ENCODE data around the gene CDC25B. TPM values are rescaled to one million over a fixed set of nuclear protein-coding genes. Genes with fewer than 3 reads are reported as not detected.

The CDC25B gene
- total and polyA plus RNA-seq, 2 donors (not counting 3 experiments of a cell fraction or from before 2014, with no cell fraction given), result 46.7 to 76.5 TPM

- H3K9ac ChIP-seq (replicated peaks; ENCODE audit: extremely low read depth, insufficient read depth, low read length), result no peak overlapping the region
- ChIA-PET POLR2A (interaction anchor here (0.7 to 1.2 kb wide), 2 partner anchors 9 to 16 kb away, joined by 4 read pairs; partner anchors contain the start of genes AP5S1 and CDC25B), CTCF (interaction anchor here (0.9 kb wide), 1 partner anchor 9 kb away, joined by 4 read pairs; the partner anchor contains the start of gene CDC25B)
- FAIRE-seq (no peak), DNase-seq (ENCODE audit: low read depth, low spot score) (no peak)
- peaks cover 3% of the 10 kb centered on the region for H3K79me2 ChIP-seq (ENCODE audit: control insufficient read depth, insufficient read depth, low read length)
- BruUV-seq (replicated peaks), result no TSS peak
- intact Hi-C loops (cut with micrococcal nuclease) (no loop called here), dilution Hi-C loops (cut with MboI; ENCODE audit: extremely low pct_ligation_motif_present, low sequenced_read_pairs) (no loop called here)
- H3K4me1 ChIP-seq (ENCODE audit: control insufficient read depth, extremely low read depth, insufficient read depth, low read length), result peaks cover 23% of the 10 kb centered on the region
- H3K4me3 ChIP-seq (replicated peaks in 1 of 3; ENCODE audit: insufficient read depth in 1 of 3, low read depth in 1 of 3, low read length in 3 of 3), result no peak overlapping the region
- no peak overlapping the region for H2AFZ ChIP-seq (ENCODE audit: low read depth, low read length)
- no peaks in the 10 kb centered on the region for H4K20me1 ChIP-seq (replicated peaks; ENCODE audit: control insufficient read depth, extremely low read depth, insufficient read depth, low read length)
- peaks cover 0 to 26% of the 10 kb centered on the region in 2 experiments for H3K36me3 ChIP-seq (ENCODE audit: control insufficient read depth in 2 of 2, extremely low read depth in 1 of 2, insufficient read depth in 2 of 2, low read length in 2 of 2)
- no peaks in the 10 kb centered on the region for H3K9me3 ChIP-seq (replicated peaks; ENCODE audit: control insufficient read depth, insufficient read depth, low read length)
- no peaks in the 10 kb centered on the region for H3K9me1 ChIP-seq (replicated peaks; ENCODE audit: control insufficient read depth, extremely low read depth, insufficient read depth, low read length)
- no peak overlapping the region for H3K27ac ChIP-seq (ENCODE audit: insufficient read depth, low read depth, low read length)
- no peak overlapping the region for H3K4me2 ChIP-seq (ENCODE audit: insufficient read depth, low read length)
- no peaks in the 10 kb centered on the region for H3K27me3 ChIP-seq (ENCODE audit: control insufficient read depth in 2 of 2, insufficient read depth in 2 of 2, low read length in 2 of 2)
- TF ChIP-seq, protein P1, sequence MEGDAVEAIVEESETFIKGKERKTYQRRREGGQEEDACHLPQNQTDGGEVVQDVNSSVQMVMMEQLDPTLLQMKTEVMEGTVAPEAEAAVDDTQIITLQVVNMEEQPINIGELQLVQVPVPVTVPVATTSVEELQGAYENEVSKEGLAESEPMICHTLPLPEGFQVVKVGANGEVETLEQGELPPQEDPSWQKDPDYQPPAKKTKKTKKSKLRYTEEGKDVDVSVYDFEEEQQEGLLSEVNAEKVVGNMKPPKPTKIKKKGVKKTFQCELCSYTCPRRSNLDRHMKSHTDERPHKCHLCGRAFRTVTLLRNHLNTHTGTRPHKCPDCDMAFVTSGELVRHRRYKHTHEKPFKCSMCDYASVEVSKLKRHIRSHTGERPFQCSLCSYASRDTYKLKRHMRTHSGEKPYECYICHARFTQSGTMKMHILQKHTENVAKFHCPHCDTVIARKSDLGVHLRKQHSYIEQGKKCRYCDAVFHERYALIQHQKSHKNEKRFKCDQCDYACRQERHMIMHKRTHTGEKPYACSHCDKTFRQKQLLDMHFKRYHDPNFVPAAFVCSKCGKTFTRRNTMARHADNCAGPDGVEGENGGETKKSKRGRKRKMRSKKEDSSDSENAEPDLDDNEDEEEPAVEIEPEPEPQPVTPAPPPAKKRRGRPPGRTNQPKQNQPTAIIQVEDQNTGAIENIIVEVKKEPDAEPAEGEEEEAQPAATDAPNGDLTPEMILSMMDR (IDR thresholded peaks at IDR 0.05; ENCODE audit: extremely low read depth in 1 of 2, insufficient read depth in 1 of 2, low read depth in 1 of 2, low read length in 2 of 2), result no peak
- TF ChIP-seq POLR2AphosphoS5 (IDR thresholded peaks at IDR 0.05; ENCODE audit: insufficient read depth, low read depth, low read length), result no peak
- TF ChIP-seq MYC (IDR thresholded peaks at IDR 0.05; ENCODE audit: low read depth, low read length), result no peak
- TF ChIP-seq EZH2 (IDR thresholded peaks at IDR 0.05; ENCODE audit: borderline replicate concordance, low read depth, low read length, severe bottlenecking), result no peak
- TF ChIP-seq, protein P2, sequence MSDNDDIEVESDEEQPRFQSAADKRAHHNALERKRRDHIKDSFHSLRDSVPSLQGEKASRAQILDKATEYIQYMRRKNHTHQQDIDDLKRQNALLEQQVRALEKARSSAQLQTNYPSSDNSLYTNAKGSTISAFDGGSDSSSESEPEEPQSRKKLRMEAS (IDR thresholded peaks at IDR 0.05; ENCODE audit: insufficient read depth, insufficient read length), result no peak
- TF ChIP-seq JUN (IDR thresholded peaks at IDR 0.05; ENCODE audit: borderline replicate concordance, insufficient read depth, insufficient read length, low read depth), result no peak
- no peak for TF ChIP-seq FOS (IDR thresholded peaks at IDR 0.05; ENCODE audit: borderline replicate concordance, insufficient read depth, low read length)
- no peak for TF ChIP-seq POLR2A (IDR thresholded peaks at IDR 0.05; ENCODE audit: low read depth, low read length)
- no peak for TF ChIP-seq GATA2 (IDR thresholded peaks at IDR 0.05; ENCODE audit: insufficient read depth, insufficient read length, low read depth, low read length)
Observed at GRCh38 chr20:3804781-3805180, 8.7 kb downstream of the CDC25B start.
